Adrenal gland (tissue), 12 donors: ENCODE results near the gene ATP6V0E1. TPM values are rescaled to one million over a fixed set of nuclear protein-coding genes. Genes with fewer than 3 reads are reported as not detected.

ENCODE experiments used
- DNase-seq, 7 donors: peaks; one replicate each; pipeline ENCODE4 v3.0.0-alpha.2; 2019 to 2020
- H3K27ac ChIP-seq, 5 donors: fragments of 200-600 bp; sonication (generic) in 4 of 5; 1 replicate in 3 of 5; 2 replicates in 2 of 5; pipeline versions ENCODE4 v1.5.1 to v1.8.0; 2016 to 2020; ENCODE audit warnings: mild to moderate bottlenecking in 1 of 5
- H3K27me3 ChIP-seq: fragments of 200-600 bp; 2 replicates; pipeline ENCODE4 v1.8.0; 2021
- H3K36me3 ChIP-seq, 2 donors: fragments of 200-600 bp; replicated peaks in 1 of 2; 1 replicate in 1 of 2; 2 replicates in 1 of 2; pipeline versions ENCODE4 v1.5.1 to v1.8.0; 2018 to 2022
- H3K4me1 ChIP-seq, 2 donors: fragments of 200-600 bp; replicated peaks in 1 of 2; 1 replicate in 1 of 2; 2 replicates in 1 of 2; pipeline versions ENCODE4 v1.5.1 to v1.8.0; 2018 to 2021
- H3K4me3 ChIP-seq, 4 donors: fragments of 200-600 bp; sonication (generic) in 3 of 4; one replicate each; pipeline ENCODE4 v1.5.1; 2016 to 2018
- H3K9me3 ChIP-seq, 3 donors: fragments of 200-600 bp; sonication (generic) in 1 of 3; replicated peaks in 1 of 3; 1 replicate in 2 of 3; 2 replicates in 1 of 3; pipeline versions ENCODE4 v1.5.1 to v1.8.0; 2016 to 2021
- CTCF ChIP-seq, 6 experiments: fragments of 450-650 bp in 4 of 6; fragments of 200-600 bp in 2 of 6; sonication (generic) in 1 of 6; IDR thresholded peaks; 1 replicate in 5 of 6; 2 replicates in 1 of 6; pipeline versions ENCODE4 v1.5.1 to v1.8.0; 2016 to 2021; ENCODE audit warnings: antibody characterized with exemption in 6 of 6, mild to moderate bottlenecking in 2 of 6, moderate library complexity in 1 of 6
- POLR2A ChIP-seq, 2 donors: fragments of 450-650 bp; IDR thresholded peaks; one replicate each; pipeline ENCODE4 v1.6.1; 2017; ENCODE audit warnings: antibody characterized with exemption in 2 of 2, mild to moderate bottlenecking in 2 of 2, moderate library complexity in 1 of 2
- WGBS, 4 donors: extraction: QIAGEN DNeasy Blood & Tissue Kit in 2 of 4; methylation state at CpG; one replicate each; pipeline versions ENCODE4 v1.1.5 to v1.1.7; 2013 to 2017; 5-methylcytosine and 5-hydroxymethylcytosine counted together
- intact Hi-C, 2 donors: fragments of 100-400 bp; cut with DNase I; formaldehyde crosslinking; loops; one replicate each; pipeline versions ENCODE4 v1.14.1 to v1.15.0; 2022 to 2023
- polyA plus RNA-seq, 3 donors: library from polyadenylated mRNA; stranded (reverse); fragments of 200-250 nt in 2 of 3; fragments of 350-450 nt in 1 of 3; fragmentation: Illumina TruSeq in 1 of 3; extraction: RNeasy Lipid Tissue Mini Kit (QIAGEN cat#74804) in 1 of 3; gene quantifications; one replicate each; pipeline ENCODE4 v1.2.3, GENCODE V29; 2013 to 2014
- total RNA-seq, 9 donors: library from RNA; depleted of rRNA in 4 of 9; stranded (reverse); fragments of >200 nt in 4 of 9; fragments of 120-200 nt in 1 of 9; fragmentation: NEBNext Ultra II Directional in 1 of 9; extraction: Animal tissue kit (Norgen Biotek cat#: 25700) in 1 of 9; gene quantifications; one replicate each; pipeline versions ENCODE4 v1.1.0 to v1.2.4, GENCODE V29; 2013 to 2023
- donor health status: healthy with polysubstance abuse.
- donor health status: Bipolar disorder and iron deficiency.
- donor health status: DM: yes; HTN: yes; CAD: no.
- donor health status: DM: no; HTN: no; CAD: no.
- donor health status: DM: no; HTN: no; CAD: no.
- donor health status: DM: yes; HTN: yes; CAD: no.

Gene ATP6V0E1
- total and polyA plus RNA-seq, 12 donors: 139 to 413 (median 253) TPM

GRCh38 chr5:172959824-172960799 lies 23.5 kb upstream of the ATP6V0E1 start:
- peak in 1 of 7 donors; percentile 34 for DNase-seq
- Histone ChIP-seq H3K27ac (peak overlapping the region in 4 of 5 donors; percentile 64 to 92 (median 84)), H3K4me3 (peak overlapping the region in 3 of 4 donors; percentile 70 to 92 (median 79)), H3K4me1 (peaks cover 6 to 14% of the 10 kb centered on the region in 2 donors), H3K36me3 (no peaks in the 10 kb centered on the region), H3K27me3 (no peaks in the 10 kb centered on the region), H3K9me3 (no peaks in the 10 kb centered on the region)
- intact Hi-C loops: no loop called here
- no peak for TF ChIP-seq POLR2A (IDR thresholded peaks at IDR 0.05)
- 10 to 15% (median 11%) methylated on average over 16 to 28 of the region's 28 CpGs for WGBS, 4 donors

- WGBS, 4 donors: 84 to 100% (median 92%) methylated on average over 1 to 2 of the region's 2 CpGs
- intact Hi-C loops: no loop called here
- no peaks in the 10 kb centered on the region for H3K27me3 ChIP-seq
Measured at GRCh38 chr5:172969921-172970320, 13.7 kb upstream of the ATP6V0E1 start.

GRCh38 chr5:172971482-172971881 lies 12.1 kb upstream of the ATP6V0E1 start:
- TF ChIP-seq POLR2A (IDR thresholded peaks at IDR 0.05): no peak
- no peak for TF ChIP-seq CTCF (IDR thresholded peaks at IDR 0.05)
- no peaks in the 10 kb centered on the region for H3K9me3 ChIP-seq
- no peak overlapping the region for H3K4me3 ChIP-seq
- H3K27me3 ChIP-seq: no peaks in the 10 kb centered on the region
- 75 to 84% (median 76%) methylated on average over 3 of the region's 3 CpGs for WGBS, 4 donors
- no peak for DNase-seq
- H3K4me1 ChIP-seq: no peaks in the 10 kb centered on the region
- H3K36me3 ChIP-seq: peaks cover 0 to 14% of the 10 kb centered on the region in 2 donors
- intact Hi-C loops: no loop called here
- H3K27ac ChIP-seq: no peak overlapping the region

More at GRCh38 chr5:172969921-172970320, 13.7 kb upstream of the ATP6V0E1 start:
- TF ChIP-seq POLR2A (IDR thresholded peaks at IDR 0.05): no peak
- TF ChIP-seq CTCF (IDR thresholded peaks at IDR 0.05): no peak
- H3K9me3 ChIP-seq: no peaks in the 10 kb centered on the region
- no peak overlapping the region for H3K27ac ChIP-seq
- no peak for DNase-seq
- H3K4me1 ChIP-seq: no peaks in the 10 kb centered on the region
- peaks cover 0 to 14% of the 10 kb centered on the region in 2 donors for H3K36me3 ChIP-seq
- H3K4me3 ChIP-seq: no peak overlapping the region

- TF ChIP-seq POLR2A (IDR thresholded peaks at IDR 0.05) (no peak), CTCF (IDR thresholded peaks at IDR 0.05) (no peak)
- H3K4me1 ChIP-seq: no peaks in the 10 kb centered on the region
- H3K27ac ChIP-seq: no peak overlapping the region
- H3K9me3 ChIP-seq: no peaks in the 10 kb centered on the region
- H3K27me3 ChIP-seq: no peaks in the 10 kb centered on the region
- H3K4me3 ChIP-seq: no peak overlapping the region
- intact Hi-C loops: no loop called here
- peaks cover 0 to 14% of the 10 kb centered on the region in 2 donors for H3K36me3 ChIP-seq
- no peak for DNase-seq
- 89 to 97% (median 94%) methylated on average over 5 of the region's 5 CpGs for WGBS, 4 donors
Measured at GRCh38 chr5:172972552-172972951, 11.0 kb upstream of the ATP6V0E1 start.
